HepG2 (cell line): ENCODE measurements around the gene NGEF. TPM values are rescaled to one million over a fixed set of nuclear protein-coding genes. Genes with fewer than 3 reads are reported as not detected.

ENCODE experiments used
- CC2D1A ChIP-seq: sonication (generic); formaldehyde crosslinking; IDR thresholded peaks from 2 replicates; pipeline ENCODE4 v1.8.1; 2023; ENCODE audit warnings: mild to moderate bottlenecking, missing genetic modification reagents
- FOXP4 ChIP-seq: sonication (generic); formaldehyde crosslinking; IDR thresholded peaks from 2 replicates; pipeline ENCODE4 v1.4.0; 2020; ENCODE audit warnings: missing genetic modification reagents
- MED8 ChIP-seq: sonication (generic); formaldehyde crosslinking; IDR thresholded peaks from 2 replicates; pipeline ENCODE4 v1.8.1; 2023; ENCODE audit warnings: mild to moderate bottlenecking, missing genetic modification reagents; ENCODE audit not compliant: insufficient replicate concordance
- PLRG1 ChIP-seq: fragments of 450-650 bp; conservative IDR thresholded peaks from 2 replicates; pipeline ENCODE4 v1.6.1; 2016
- POLR2A ChIP-seq, 2 experiments: IDR thresholded peaks; 2 replicates each; pipeline ENCODE4 v1.6.1; 2011; ENCODE audit warnings: low read depth in 2 of 2, low read length in 2 of 2, mild to moderate bottlenecking in 1 of 2, moderate library complexity in 1 of 2; ENCODE audit not compliant: insufficient read depth in 1 of 2
- RNF219 ChIP-seq: sonication (generic); formaldehyde crosslinking; IDR thresholded peaks from 2 replicates; pipeline ENCODE4 v1.5.0; 2020; ENCODE audit warnings: mild to moderate bottlenecking, missing genetic modification reagents
- SRSF9 ChIP-seq: fragments of 200-400 bp; formaldehyde crosslinking; IDR thresholded peaks from 2 replicates; pipeline ENCODE4 v1.6.1; 2018; ENCODE audit warnings: borderline replicate concordance, mild to moderate bottlenecking, low read depth, low read length; ENCODE audit not compliant: insufficient read depth, poor library complexity, severe bottlenecking
- ZFP1 ChIP-seq: IDR thresholded peaks from 2 replicates; pipeline ENCODE4 v1.6.1; 2016
- ZNF12 ChIP-seq: sonication (generic); formaldehyde crosslinking; IDR thresholded peaks from 2 replicates; pipeline ENCODE4 v1.5.0; 2020; ENCODE audit warnings: missing genetic modification reagents
- ZNF264 ChIP-seq: sonication (generic); formaldehyde crosslinking; IDR thresholded peaks from 2 replicates; pipeline ENCODE4 v1.4.0; 2020; ENCODE audit warnings: missing genetic modification reagents
- ZNF674 ChIP-seq: sonication (generic); formaldehyde crosslinking; IDR thresholded peaks from 2 replicates; pipeline ENCODE4 v1.5.0; 2020; ENCODE audit warnings: low read depth, mild to moderate bottlenecking, missing genetic modification reagents
- ZNF777 ChIP-seq: sonication (generic); formaldehyde crosslinking; IDR thresholded peaks from 2 replicates; pipeline ENCODE4 v1.4.0; 2020; ENCODE audit warnings: missing genetic modification reagents
- ZSCAN21 ChIP-seq: sonication (generic); formaldehyde crosslinking; IDR thresholded peaks from 2 replicates; pipeline ENCODE4 v1.8.0; 2022; ENCODE audit warnings: mild to moderate bottlenecking, missing genetic modification reagents, moderate library complexity, borderline replicate concordance
- polyA plus RNA-seq, 8 experiments: library from polyadenylated mRNA; depleted of rRNA in 3 of 8; stranded (reverse) in 7 of 8; unstranded in 1 of 8; fragments of >200 nt; fragmentation: Illumina TruSeq in 4 of 8; extraction: Trizol in 4 of 8; gene quantifications; 2 replicates each; pipeline versions ENCODE4 v1.2.1 to v1.2.3, GENCODE V29; 2011 to 2016; ENCODE audit warnings: low read depth in 4 of 8, missing spikeins in 1 of 8, mixed read lengths in 1 of 8; ENCODE audit not compliant: insufficient read depth in 1 of 8
- total RNA-seq, 5 experiments: library from RNA; depleted of rRNA; stranded (reverse); fragments of >200 nt; fragmentation: Illumina TruSeq; extraction: Trizol; gene quantifications; 2 replicates each; pipeline ENCODE4 v1.2.3, GENCODE V29; 2016; ENCODE audit warnings: low read depth in 1 of 5
- TF ChIP-seq, protein P1 (sequence below): sonication (generic); formaldehyde crosslinking; conservative IDR thresholded peaks from 2 replicates; pipeline ENCODE4 v1.8.1; 2023; ENCODE audit warnings: missing genetic modification reagents
- TF ChIP-seq, protein P2 (sequence below), 2 experiments: fragments of 450-650 bp in 1 of 2; sonication (generic) in 1 of 2; formaldehyde crosslinking; IDR thresholded peaks; 2 replicates each; pipeline versions ENCODE4 v1.5.0 to v1.8.0; 2020 to 2022; ENCODE audit warnings: mild to moderate bottlenecking in 1 of 2, missing genetic modification reagents in 1 of 2
- TF ChIP-seq, protein P3 (sequence below): sonication (generic); formaldehyde crosslinking; IDR thresholded peaks from 2 replicates; pipeline ENCODE4 v1.5.0; 2020; ENCODE audit warnings: mild to moderate bottlenecking, missing genetic modification reagents, borderline replicate concordance
- TF ChIP-seq, protein P4 (sequence below), 2 experiments: sonication (generic) in 1 of 2; formaldehyde crosslinking in 1 of 2; IDR thresholded peaks; 2 replicates each; pipeline versions ENCODE4 v1.4.0 to v1.6.1; 2018 to 2020; ENCODE audit warnings: missing genetic modification reagents in 2 of 2, borderline replicate concordance in 1 of 2, low read depth in 1 of 2, mild to moderate bottlenecking in 1 of 2, missing biosample characterization in 1 of 2

NGEF gene
- total and polyA plus RNA-seq, 2 of the 13 experiments (the other 11 are each of a cell fraction or from before 2014, with no cell fraction given) = 14.4 to 36.9 TPM

- TF ChIP-seq FOXP4 (CRISPR knock-in tag) = peak; percentile 42; the same call in 1 of the 2 replicates
- TF ChIP-seq RNF219 (CRISPR knock-in tag) = no peak
- 0 out of 2 replicates have a peak, but pooled peaks have one; percentile 2 for TF ChIP-seq ZNF777 (CRISPR knock-in tag)
- no peak for TF ChIP-seq SRSF9
- TF ChIP-seq, protein P1, sequence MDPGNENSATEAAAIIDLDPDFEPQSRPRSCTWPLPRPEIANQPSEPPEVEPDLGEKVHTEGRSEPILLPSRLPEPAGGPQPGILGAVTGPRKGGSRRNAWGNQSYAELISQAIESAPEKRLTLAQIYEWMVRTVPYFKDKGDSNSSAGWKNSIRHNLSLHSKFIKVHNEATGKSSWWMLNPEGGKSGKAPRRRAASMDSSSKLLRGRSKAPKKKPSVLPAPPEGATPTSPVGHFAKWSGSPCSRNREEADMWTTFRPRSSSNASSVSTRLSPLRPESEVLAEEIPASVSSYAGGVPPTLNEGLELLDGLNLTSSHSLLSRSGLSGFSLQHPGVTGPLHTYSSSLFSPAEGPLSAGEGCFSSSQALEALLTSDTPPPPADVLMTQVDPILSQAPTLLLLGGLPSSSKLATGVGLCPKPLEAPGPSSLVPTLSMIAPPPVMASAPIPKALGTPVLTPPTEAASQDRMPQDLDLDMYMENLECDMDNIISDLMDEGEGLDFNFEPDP (CRISPR knock-in tag) = no peak
- no peak for TF ChIP-seq PLRG1
- TF ChIP-seq, protein P2, sequence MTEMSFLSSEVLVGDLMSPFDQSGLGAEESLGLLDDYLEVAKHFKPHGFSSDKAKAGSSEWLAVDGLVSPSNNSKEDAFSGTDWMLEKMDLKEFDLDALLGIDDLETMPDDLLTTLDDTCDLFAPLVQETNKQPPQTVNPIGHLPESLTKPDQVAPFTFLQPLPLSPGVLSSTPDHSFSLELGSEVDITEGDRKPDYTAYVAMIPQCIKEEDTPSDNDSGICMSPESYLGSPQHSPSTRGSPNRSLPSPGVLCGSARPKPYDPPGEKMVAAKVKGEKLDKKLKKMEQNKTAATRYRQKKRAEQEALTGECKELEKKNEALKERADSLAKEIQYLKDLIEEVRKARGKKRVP (CRISPR knock-in tag; IDR thresholded peaks at IDR 0.05) = no peak
- peak; percentile 34 to 42; a peak in 1 of 4 replicates for TF ChIP-seq POLR2A (IDR thresholded peaks at IDR 0.05; ENCODE audit: insufficient read depth in 1 of 2, low read depth in 2 of 2, low read length in 2 of 2)
- TF ChIP-seq ZNF12 (CRISPR knock-in tag) = no peak
- TF ChIP-seq CC2D1A = no peak
- TF ChIP-seq, protein P3, sequence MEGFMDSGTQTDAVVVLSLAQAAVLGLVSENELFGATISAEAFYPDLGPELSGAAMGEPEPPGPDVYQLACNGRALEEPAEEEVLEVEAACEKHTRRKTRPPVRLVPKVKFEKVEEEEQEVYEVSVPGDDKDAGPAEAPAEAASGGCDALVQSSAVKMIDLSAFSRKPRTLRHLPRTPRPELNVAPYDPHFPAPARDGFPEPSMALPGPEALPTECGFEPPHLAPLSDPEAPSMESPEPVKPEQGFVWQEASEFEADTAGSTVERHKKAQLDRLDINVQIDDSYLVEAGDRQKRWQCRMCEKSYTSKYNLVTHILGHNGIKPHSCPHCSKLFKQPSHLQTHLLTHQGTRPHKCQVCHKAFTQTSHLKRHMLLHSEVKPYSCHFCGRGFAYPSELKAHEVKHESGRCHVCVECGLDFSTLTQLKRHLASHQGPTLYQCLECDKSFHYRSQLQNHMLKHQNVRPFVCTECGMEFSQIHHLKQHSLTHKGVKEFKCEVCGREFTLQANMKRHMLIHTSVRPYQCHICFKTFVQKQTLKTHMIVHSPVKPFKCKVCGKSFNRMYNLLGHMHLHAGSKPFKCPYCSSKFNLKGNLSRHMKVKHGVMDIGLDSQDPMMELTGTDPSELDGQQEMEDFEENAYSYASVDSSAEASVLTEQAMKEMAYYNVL = no peak
- no peak for TF ChIP-seq MED8 (CRISPR knock-in tag)
- peak; percentile 7; the same call in 1 of the 2 replicates for TF ChIP-seq ZSCAN21 (CRISPR knock-in tag)
- 0 out of 2 replicates have a peak, but pooled peaks have one; percentile 17 for TF ChIP-seq ZFP1 (CRISPR knock-in tag)
- TF ChIP-seq ZNF264 (CRISPR knock-in tag) = peak; percentile 73; the same call in 1 of the 2 replicates
- TF ChIP-seq, protein P4, sequence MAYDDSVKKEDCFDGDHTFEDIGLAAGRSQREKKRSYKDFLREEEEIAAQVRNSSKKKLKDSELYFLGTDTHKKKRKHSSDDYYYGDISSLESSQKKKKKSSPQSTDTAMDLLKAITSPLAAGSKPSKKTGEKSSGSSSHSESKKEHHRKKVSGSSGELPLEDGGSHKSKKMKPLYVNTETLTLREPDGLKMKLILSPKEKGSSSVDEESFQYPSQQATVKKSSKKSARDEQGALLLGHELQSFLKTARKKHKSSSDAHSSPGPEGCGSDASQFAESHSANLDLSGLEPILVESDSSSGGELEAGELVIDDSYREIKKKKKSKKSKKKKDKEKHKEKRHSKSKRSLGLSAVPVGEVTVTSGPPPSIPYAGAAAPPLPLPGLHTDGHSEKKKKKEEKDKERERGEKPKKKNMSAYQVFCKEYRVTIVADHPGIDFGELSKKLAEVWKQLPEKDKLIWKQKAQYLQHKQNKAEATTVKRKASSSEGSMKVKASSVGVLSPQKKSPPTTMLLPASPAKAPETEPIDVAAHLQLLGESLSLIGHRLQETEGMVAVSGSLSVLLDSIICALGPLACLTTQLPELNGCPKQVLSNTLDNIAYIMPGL (CRISPR knock-in tag; IDR thresholded peaks at IDR 0.05; ENCODE audit: borderline replicate concordance in 1 of 2, low read depth in 1 of 2) = no peak; a peak in 1 of 4 replicates
- no peak for TF ChIP-seq ZNF674
Measured at GRCh38 chr2:233012301-233012971, 620 bp downstream of the NGEF start (continued).
